Activated CD4-positive, alpha-beta T cell treated with anti-CD3 and anti-CD28 coated beads for 24 hours (primary cell): ENCODE measurements around the gene SEMA5B.

Source experiments
- DNase-seq, 2 donors: peaks; one replicate each; pipeline ENCODE4 v3.0.0-alpha.2; 2020; ENCODE audit warnings: low read depth in 2 of 2

SEMA5B gene

GRCh38 chr3:122993124-122993978 is 34.2 kb downstream of the SEMA5B start:
- DNase-seq = no peak

DNA sequence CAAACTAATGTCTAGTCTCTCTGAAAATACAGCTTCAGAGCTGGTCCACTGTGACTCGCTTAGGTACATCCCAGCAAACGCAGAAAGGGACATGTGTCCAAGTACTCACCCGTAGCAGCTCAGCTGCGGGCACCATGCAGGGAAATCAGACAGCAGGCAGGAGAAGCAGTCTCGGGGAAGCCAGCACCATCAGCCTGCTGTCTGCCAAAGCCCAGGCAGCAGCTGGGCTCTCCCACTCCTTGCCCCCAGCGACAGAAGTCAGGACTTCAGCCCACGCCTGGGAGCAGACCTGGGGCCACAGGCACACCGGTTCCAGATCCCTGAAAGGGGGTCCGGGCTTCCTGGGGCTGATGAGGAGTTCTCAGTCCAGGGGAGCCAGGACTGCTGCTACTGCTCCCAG is 34.9 kb downstream of the SEMA5B start:
- no peak for DNase-seq

DNA sequence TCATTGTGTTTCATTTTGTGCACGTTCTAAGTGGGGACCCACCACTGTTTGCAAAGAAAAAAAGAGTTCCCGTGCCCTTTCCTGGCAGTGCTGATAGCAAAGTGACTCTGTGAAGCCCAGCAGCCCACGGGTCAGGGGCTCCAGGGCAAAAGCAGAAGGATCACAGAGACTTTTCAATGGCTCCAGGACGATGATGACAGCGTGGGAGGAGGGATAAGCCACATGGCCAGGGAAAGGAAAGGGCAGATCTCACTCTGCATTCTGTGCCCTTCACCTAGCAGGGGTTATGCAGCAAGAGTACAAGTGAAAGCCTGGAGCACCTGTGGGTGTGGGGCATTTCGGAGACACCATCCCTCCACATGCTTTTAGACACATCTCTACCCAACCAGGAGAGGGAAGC is 35.4 kb downstream of the SEMA5B start:
- DNase-seq = no peak

- no peak for DNase-seq
Measured at GRCh38 chr3:122991236-122991985, 36.2 kb downstream of the SEMA5B start.

DNA sequence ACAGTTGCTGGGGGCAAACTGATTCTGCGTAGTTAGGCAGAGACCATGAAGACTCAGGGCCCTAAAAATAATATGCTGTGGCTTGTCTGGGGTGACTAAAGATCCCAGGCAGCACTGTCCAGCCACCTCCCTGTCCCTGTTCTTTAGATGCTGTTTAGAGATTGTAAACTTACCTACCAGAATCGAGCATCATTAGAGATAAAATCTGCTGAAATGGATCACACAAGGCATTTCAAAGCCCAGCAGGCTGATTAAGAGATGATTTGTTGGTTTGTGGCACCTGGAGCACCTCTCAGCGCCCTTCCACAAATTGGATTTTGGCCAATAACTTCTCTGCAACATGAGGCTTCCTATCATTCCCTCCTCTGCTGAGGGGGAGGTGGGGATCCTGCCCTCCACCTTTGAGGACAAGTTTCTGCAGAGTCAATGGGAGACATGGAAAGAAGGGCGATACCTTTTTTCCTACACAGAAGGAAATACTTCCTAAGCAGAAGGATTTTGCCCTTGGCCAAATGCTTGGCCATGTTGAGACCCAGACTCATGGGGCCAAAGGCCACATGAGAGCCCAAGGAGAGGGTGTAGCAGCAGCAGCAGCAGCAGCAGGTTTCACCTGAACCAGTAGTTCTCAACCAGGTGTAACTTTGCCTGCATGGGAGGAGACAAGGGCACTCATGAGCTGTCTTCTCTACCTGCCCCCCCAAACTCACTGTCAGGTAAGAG is 37.5 kb downstream of the SEMA5B start:
- no peak for DNase-seq

DNA sequence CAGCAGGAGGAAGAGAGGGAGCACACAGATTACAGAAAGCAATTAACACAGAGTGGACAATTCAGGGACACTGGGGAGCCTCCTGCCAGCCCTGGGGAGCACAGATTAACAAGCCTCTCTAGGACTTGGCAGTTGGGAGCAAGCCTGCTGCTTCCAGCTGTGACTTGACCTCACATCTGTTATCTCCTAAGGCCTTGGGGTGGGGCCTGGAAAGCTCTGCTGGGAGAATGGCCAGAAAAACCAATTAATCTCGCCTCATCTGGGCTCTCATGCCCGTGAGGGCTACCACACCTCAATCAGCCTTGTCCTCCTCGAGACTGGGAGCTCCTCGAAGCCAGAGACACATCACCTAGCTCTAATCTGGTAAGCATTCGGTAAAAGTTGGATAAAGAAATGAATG is 39.1 kb downstream of the SEMA5B start:
- DNase-seq = no peak

DNA sequence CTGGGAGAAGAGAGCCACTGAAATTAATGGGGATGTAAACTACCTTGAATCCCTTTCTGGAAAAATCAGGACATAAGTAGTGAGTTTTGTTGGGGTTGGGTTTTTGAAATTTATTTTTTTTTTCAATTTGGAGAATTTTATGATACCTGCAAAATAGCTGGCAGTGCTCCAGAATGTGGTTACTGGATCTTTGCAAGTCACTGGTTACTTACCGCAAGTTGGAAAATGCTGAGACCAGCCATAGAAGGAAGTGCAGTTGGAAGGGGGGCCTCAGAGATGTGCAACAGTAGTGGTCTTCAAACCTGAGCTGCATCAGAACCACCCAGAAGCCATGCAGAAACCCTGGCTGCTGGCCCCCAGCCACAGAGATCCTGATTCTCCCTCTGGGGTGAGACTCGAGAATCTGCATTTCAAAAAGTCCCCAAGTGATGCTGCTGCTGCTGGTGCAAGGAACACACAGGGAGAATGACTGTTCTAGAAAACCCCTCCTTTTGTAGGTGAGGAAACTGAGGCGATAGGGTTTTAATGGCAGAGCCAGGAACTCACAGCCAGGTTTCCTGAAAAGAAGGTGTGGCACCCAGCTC is 39.7 kb downstream of the SEMA5B start:
- DNase-seq = no peak

DNA sequence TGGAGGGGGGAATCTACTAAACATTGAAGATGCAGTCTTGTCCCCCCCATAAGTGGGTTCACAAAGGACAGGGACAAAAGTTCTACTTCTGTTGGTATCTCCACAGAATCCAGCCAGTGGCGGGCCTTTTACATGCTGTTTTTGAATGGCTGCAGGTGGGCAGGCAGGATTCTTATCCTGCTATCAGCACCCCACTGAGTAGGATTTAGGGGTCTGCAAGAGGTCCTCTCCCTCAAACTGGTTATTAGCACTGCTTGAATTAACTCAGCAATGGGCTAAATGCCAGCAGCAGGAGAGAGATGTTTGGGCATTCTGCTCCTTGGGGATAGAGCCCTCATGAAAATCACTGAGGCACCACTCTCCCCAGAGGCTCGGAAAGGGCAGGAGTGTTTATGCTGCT is 40.3 kb downstream of the SEMA5B start:
- DNase-seq = no peak

DNA sequence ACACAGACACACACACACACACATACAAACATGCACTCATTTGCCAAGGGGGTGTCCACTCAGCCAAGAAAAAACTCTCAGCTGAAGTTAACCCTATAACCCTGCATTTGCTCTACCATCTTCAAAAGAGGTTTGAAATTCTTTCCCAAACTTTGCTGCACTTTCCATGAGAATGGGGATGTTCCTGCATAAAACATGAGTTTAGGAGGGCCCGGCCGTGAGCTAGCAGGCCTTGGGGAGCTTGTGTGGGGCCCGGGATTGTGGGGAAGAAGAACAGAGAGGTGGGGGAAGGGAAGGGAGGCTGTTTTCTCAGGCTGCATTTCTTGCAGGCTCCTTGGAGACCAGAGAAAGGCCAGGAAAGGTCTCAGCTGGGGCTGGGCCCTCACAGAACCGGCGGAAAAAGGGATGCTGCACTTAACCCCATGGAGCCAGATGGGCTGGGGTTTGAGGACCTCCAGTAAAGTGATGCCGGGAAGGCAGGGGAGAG is 40.8 kb downstream of the SEMA5B start:
- DNase-seq = no peak

GRCh38 chr3:122985539-122985938 is 42.0 kb downstream of the SEMA5B start:
- no peak for DNase-seq

- no peak for DNase-seq
Measured at GRCh38 chr3:122984650-122985049, 42.9 kb downstream of the SEMA5B start.

DNA sequence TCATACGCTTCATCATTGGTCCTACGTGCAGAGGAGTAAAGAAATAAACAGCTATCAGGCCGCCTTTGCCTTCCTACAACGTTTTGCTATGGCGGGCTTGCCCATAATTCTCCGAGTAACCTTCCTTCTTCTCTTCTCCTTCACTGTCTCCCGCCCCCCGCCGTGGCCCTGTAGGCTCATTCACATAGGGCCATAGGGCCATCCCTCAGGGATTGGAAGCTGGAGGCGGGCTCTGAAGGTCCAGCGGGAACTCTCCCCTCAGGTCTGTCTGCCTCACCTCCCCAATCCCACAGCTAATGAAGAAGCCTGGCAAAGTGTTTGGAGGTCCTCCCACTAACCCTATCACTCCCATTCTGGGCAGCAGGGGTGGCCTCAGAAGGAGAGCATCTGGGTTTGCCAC is 43.6 kb downstream of the SEMA5B start:
- DNase-seq = no peak

DNA sequence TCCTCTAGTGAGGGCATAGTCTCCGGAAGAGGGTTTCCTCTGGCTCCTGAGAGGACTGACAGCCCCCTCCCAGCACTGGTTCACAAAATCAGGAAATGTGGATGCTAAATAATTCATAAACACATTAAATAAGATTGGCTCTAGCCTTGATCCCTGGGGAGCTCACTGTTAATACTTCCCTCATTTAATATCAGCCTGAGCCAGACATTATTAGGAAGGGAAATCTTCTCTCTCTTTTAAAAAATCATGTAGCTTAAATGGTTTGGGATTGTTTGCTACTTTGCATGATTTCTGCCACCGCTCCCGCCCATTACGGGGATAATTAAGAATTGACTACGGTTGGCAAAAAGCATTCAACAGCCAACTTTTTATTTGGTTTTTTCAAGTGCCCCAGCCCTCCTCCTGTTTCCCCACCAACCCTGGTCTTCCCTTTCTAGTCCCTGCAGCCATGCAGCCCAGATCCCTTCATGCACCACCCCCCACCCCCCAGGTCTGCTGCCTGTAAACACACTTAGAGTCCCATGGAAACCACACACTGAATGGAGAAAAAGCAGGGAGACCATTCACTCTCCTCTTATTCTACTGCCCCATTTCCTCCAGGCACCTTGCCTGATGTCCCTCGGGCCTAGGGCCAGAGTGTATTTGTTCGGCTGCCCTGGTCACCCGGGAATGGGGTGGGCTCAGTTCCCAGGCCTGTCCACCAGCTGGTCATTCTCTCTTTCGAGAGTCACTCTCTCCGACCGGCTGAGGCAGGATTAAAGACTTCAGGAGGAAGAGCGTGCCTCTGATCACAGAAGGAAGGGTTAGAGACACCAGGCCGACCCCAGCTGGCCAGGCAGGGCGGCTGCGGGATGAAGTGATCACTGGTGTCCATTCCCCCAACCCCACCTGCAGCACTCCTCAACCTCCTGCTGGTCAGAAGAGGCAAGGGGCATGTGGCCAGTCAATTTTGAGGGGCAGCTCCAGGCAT is 45.1 kb downstream of the SEMA5B start:
- no peak for DNase-seq

- no peak for DNase-seq
Measured at GRCh38 chr3:122979211-122979610, 48.4 kb downstream of the SEMA5B start.

- DNase-seq = no peak
Measured at GRCh38 chr3:122978569-122978968, 49.0 kb downstream of the SEMA5B start.

- no peak for DNase-seq
Measured at GRCh38 chr3:122977746-122978466, 49.7 kb downstream of the SEMA5B start.

GRCh38 chr3:122975924-122976293 is 51.7 kb downstream of the SEMA5B start:
- DNase-seq = no peak

- DNase-seq = no peak
Measured at GRCh38 chr3:122975163-122975923, 52.2 kb downstream of the SEMA5B start.

GRCh38 chr3:122974764-122975162 is 52.8 kb downstream of the SEMA5B start:
- DNase-seq = no peak
